Body of pancreas (tissue), 4 donors: Measurements from ENCODE around the gene PRDM7.

Experiments
- POLR2A ChIP-seq, 3 donors: fragments of 450-650 bp; IDR thresholded peaks; one replicate each; pipeline ENCODE4 v1.6.1; 2016; ENCODE audit warnings: antibody characterized with exemption in 3 of 3, mild to moderate bottlenecking in 2 of 3
- TF ChIP-seq, protein P1 (sequence below), 7 experiments: fragments of 450-650 bp in 4 of 7; fragments of 200-600 bp in 3 of 7; sonication (generic) in 3 of 7; IDR thresholded peaks; one replicate each; pipeline ENCODE4 v1.5.1; 2016 to 2019; ENCODE audit warnings: antibody characterized with exemption in 7 of 7

- TF ChIP-seq, protein P1, sequence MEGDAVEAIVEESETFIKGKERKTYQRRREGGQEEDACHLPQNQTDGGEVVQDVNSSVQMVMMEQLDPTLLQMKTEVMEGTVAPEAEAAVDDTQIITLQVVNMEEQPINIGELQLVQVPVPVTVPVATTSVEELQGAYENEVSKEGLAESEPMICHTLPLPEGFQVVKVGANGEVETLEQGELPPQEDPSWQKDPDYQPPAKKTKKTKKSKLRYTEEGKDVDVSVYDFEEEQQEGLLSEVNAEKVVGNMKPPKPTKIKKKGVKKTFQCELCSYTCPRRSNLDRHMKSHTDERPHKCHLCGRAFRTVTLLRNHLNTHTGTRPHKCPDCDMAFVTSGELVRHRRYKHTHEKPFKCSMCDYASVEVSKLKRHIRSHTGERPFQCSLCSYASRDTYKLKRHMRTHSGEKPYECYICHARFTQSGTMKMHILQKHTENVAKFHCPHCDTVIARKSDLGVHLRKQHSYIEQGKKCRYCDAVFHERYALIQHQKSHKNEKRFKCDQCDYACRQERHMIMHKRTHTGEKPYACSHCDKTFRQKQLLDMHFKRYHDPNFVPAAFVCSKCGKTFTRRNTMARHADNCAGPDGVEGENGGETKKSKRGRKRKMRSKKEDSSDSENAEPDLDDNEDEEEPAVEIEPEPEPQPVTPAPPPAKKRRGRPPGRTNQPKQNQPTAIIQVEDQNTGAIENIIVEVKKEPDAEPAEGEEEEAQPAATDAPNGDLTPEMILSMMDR (IDR thresholded peaks at IDR 0.05) = no peak
- no peak for TF ChIP-seq POLR2A (IDR thresholded peaks at IDR 0.05)
Observed at GRCh38 chr16:90010676-90011507, 66.2 kb downstream of the PRDM7 start.
